ENCODE measurements around the gene DGCR8.
A peak's percentile ranks its signal among the peaks of the same experiment; 100 is the strongest.

Gene DGCR8

GRCh38 chr22:20101638-20102037, 21.6 kb downstream of the DGCR8 start:
- Mint-ChIP-seq H3K4me1 (peaks cover 52% of the 10 kb centered on the region), H3K27me3 (no peaks in the 10 kb centered on the region), H3K27ac (peak overlapping the region; percentile 95), H3K36me3 (ENCODE audit: low read depth) (peaks cover 56% of the 10 kb centered on the region), H3K9me3 (no peaks in the 10 kb centered on the region), H3K4me3 (no peak overlapping the region)
- DNase-seq (no peak), ATAC-seq (no peak)

- peak overlapping the region; percentile 95 for H3K27ac Mint-ChIP-seq
- peaks cover 49% of the 10 kb centered on the region for H3K4me1 Mint-ChIP-seq
- H3K36me3 Mint-ChIP-seq (ENCODE audit: low read depth): peaks cover 50% of the 10 kb centered on the region
- no peak for ATAC-seq
- H3K9me3 Mint-ChIP-seq: no peaks in the 10 kb centered on the region
- H3K27me3 Mint-ChIP-seq: no peaks in the 10 kb centered on the region
- peak overlapping the region; percentile 11 for H3K4me3 Mint-ChIP-seq
- DNase-seq: no peak
These were observed 22.3 kb downstream of the DGCR8 start for GRCh38 chr22:20102203-20102780.

DNA sequence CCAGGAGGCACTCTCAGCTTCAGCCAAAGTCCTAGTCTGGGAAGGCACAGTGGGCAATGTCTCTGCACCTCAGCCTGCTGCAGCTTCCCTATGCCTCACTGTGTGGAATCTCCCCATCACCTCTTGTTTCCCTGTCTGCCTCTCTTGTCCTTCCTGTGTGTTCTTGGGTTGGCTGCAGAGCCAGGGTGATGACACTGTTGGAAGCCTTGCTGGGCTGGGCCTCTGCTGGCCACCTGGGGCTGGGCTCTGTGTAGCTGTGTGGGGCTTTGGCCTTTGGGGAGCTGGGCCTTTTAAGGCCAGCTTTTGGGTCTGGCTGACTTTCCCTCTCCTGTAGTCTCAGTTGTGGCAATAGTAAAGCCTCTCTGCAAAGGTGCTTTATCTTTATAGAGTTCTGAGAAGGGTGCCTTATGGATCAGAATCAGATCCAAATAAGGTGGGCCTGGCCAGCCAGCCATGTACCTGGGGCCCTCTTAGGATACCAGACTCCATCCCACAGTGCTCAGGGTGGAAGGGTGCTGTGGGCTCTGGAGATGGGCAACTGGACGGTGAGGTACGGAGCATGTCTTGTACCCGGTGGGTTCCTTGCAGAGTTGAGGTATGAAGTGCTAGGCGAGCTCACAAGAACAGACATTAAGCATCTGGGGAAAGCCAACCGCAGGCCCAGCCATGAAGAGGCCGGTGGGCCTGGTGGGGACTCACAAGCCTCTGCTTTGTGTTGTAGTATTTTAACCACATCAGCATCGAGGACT, 25.6 kb downstream of the DGCR8 start:
- Mint-ChIP-seq H3K27ac (peak overlapping the region; percentile 31), H3K9me3 (no peaks in the 10 kb centered on the region), H3K4me3 (no peak overlapping the region), H3K36me3 (ENCODE audit: low read depth) (peaks cover 27% of the 10 kb centered on the region), H3K4me1 (peaks cover 24% of the 10 kb centered on the region), H3K27me3 (no peaks in the 10 kb centered on the region)
- DNase-seq: no peak
- ATAC-seq: no peak

DNA sequence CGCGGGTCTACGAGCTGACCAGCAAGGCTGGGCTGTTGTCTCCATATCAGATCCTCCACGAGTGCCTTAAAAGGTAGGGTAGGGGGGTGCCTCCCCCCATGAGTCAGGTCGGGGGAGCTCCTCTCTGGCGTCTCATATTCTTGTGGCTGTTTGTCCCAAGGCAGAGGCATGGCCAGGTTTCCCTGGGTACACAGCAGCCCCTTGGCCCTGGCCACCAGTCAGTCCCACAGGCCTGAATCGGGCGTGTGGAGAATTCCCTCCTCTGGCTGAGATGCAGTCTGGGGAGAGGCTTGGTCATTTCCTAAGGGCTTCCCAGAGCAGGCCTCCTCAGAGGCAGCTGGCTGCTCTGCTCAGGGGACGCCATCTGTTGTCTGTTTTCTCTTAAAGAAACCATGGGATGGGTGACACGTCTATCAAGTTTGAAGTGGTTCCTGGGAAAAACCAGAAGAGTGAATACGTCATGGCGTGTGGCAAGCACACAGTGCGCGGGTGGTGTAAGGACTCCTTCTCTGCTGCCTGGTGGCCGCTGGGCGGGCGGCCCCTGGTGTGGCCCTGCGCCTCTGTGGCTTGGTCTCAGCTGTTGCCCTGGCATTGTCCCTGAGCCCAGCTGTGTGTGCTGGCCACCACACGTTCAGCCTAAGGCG, 26.3 kb downstream of the DGCR8 start:
- no peaks in the 10 kb centered on the region for H3K27me3 Mint-ChIP-seq
- no peak for ATAC-seq
- DNase-seq: no peak
- no peaks in the 10 kb centered on the region for H3K9me3 Mint-ChIP-seq
- H3K4me3 Mint-ChIP-seq: no peak overlapping the region
- H3K4me1 Mint-ChIP-seq: peaks cover 24% of the 10 kb centered on the region
- H3K36me3 Mint-ChIP-seq (ENCODE audit: low read depth): peaks cover 26% of the 10 kb centered on the region
- no peak overlapping the region for H3K27ac Mint-ChIP-seq

DNA sequence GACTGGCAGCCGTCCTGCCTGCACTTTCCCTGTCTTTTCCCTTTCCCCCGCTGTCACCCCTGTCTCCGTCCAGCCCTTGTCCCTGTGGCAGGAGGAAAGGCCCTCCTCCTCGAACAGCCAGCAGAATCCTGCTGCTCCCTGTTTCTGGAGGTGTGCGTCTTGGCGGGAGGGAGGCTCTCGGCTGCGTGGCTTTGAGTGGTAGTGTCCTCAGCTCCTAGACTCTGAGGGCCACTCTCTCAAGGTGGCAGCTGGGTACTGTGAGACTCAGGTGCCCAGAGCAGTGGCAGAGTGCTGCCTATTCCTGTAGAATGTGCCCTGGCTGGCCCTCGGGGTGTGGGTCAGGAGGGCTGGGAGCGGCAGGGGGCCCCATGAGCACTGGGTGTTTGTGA, 26.8 kb downstream of the DGCR8 start:
- H3K27me3 Mint-ChIP-seq: no peaks in the 10 kb centered on the region
- DNase-seq: no peak
- no peak overlapping the region for H3K4me3 Mint-ChIP-seq
- H3K9me3 Mint-ChIP-seq: no peaks in the 10 kb centered on the region
- peaks cover 23% of the 10 kb centered on the region for H3K36me3 Mint-ChIP-seq (ENCODE audit: low read depth)
- H3K27ac Mint-ChIP-seq: no peak overlapping the region
- H3K4me1 Mint-ChIP-seq: peaks cover 23% of the 10 kb centered on the region
- ATAC-seq: no peak

- no peak overlapping the region for H3K4me3 Mint-ChIP-seq
These were observed 27.4 kb downstream of the DGCR8 start for GRCh38 chr22:20107471-20107901.

DNA sequence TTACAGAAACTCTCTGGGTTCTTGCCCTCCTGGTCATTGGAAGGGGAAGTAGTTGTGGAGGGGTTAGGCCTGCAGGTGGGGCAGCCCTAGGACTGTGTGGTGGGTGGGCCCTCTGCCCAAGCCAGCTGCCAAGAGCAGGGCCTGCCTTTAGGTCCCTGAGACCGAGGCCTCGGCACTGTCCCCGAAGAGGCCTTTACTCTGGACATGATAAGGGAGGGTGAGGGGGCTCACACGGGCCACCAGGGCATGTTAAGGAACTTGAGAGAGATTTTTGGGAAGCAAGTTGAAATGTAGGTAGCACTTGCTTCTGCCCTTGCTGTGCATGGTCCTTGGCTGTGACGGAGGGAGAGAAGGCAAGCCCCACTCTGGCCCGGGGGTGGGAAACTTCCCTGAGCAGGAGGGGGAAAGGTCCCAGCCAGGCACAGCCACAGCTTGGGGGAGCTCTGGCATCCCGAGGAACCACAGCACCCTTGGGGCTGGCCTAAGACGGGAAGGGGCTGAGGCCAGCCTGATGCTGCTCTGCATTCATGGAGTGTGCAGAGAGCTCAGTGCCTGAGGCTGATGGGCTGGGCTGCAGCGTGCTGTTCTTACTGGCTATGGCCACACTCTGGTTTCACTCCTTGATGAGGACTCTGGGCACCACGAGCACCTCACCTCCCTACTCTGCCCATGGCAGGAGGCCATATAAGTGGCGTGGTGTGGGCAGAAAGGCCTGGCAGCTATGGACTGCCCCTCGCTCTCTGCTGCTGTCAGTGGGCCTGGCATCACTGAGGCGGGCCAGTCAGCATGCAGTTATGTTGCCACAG, 28.1 kb downstream of the DGCR8 start:
- peaks cover 18% of the 10 kb centered on the region for H3K36me3 Mint-ChIP-seq (ENCODE audit: low read depth)
- no peak for DNase-seq
- H3K27ac Mint-ChIP-seq: no peak overlapping the region

More at GRCh38 chr22:20107471-20107901, 27.4 kb downstream of the DGCR8 start:
- no peak for ATAC-seq
- H3K4me1 Mint-ChIP-seq: peaks cover 23% of the 10 kb centered on the region
- H3K9me3 Mint-ChIP-seq: no peaks in the 10 kb centered on the region
- no peaks in the 10 kb centered on the region for H3K27me3 Mint-ChIP-seq
- no peak overlapping the region for H3K27ac Mint-ChIP-seq
- H3K36me3 Mint-ChIP-seq (ENCODE audit: low read depth): peaks cover 19% of the 10 kb centered on the region
- DNase-seq: no peak

GRCh38 chr22:20108757-20109230, 28.8 kb downstream of the DGCR8 start:
- H3K27ac Mint-ChIP-seq: no peak overlapping the region
- no peak overlapping the region for H3K4me3 Mint-ChIP-seq

More for the DNA sequence above, 28.1 kb downstream of the DGCR8 start:
- Mint-ChIP-seq H3K9me3 (no peaks in the 10 kb centered on the region), H3K4me1 (peaks cover 25% of the 10 kb centered on the region), H3K27me3 (no peaks in the 10 kb centered on the region), H3K4me3 (no peak overlapping the region)
- no peak for ATAC-seq

DNA sequence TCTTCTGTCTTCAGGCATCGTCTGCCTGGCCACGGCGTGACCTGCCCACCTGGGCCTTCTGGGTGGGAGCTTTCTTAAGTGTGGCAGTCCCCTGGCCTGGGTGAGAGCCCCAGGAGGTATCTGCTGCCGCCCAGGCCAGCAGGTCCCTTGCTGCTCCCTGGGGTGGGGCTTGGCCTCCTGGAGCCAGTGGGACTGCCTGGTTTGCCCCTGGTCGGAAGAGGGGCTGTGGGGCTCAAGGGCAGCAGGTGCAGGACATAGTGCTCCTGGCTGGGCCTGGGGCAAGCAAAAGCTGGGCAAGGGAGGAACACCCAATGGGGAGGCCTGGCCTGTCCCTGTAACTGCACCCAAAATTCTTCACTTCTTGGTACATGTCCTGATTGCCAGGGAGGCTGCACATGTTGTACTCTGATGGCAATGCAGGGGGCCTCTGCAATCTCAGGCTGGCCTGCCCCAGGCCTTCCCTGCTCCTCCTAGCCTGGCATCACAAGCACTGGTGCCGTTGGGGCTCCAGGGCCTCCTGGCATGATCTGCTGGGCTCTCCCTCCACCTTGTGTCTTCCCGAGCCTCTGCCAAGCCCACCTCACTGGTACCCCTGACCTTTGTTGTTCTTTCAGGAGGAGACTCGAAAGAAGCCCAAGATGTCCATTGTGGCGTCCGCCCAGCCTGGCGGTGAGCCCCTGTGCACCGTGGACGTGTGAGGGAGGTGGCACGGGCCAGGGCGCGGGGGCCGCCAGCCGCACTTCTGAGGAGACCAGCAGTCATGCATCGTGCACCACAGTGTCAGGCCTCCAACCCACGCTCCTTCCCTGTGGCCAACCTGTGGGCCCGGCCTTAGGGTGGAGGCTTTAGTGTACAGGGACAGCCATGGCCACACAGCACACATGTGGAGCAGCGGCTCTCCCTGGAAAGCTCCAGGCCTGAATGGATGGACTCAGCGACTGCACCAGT, 29.6 kb downstream of the DGCR8 start:
- no peak for ATAC-seq
- Mint-ChIP-seq H3K9me3 (no peaks in the 10 kb centered on the region), H3K4me1 (peaks cover 32% of the 10 kb centered on the region), H3K27me3 (no peaks in the 10 kb centered on the region), H3K27ac (peak overlapping the region; percentile 60), H3K4me3 (no peak overlapping the region), H3K36me3 (ENCODE audit: low read depth) (peaks cover 19% of the 10 kb centered on the region)
- no peak for DNase-seq

More at GRCh38 chr22:20108757-20109230, 28.8 kb downstream of the DGCR8 start:
- DNase-seq: no peak
- no peak for ATAC-seq
- Mint-ChIP-seq H3K27me3 (no peaks in the 10 kb centered on the region), H3K36me3 (ENCODE audit: low read depth) (peaks cover 15% of the 10 kb centered on the region), H3K4me1 (peaks cover 26% of the 10 kb centered on the region), H3K9me3 (no peaks in the 10 kb centered on the region)

GRCh38 chr22:20110359-20110985, 30.4 kb downstream of the DGCR8 start:
- peaks cover 39% of the 10 kb centered on the region for H3K4me1 Mint-ChIP-seq
- no peaks in the 10 kb centered on the region for H3K9me3 Mint-ChIP-seq
- H3K27me3 Mint-ChIP-seq: no peaks in the 10 kb centered on the region
- ATAC-seq: no peak
- DNase-seq: no peak
- no peak overlapping the region for H3K4me3 Mint-ChIP-seq
- H3K36me3 Mint-ChIP-seq (ENCODE audit: low read depth): peaks cover 21% of the 10 kb centered on the region
- peak overlapping the region; percentile 95 for H3K27ac Mint-ChIP-seq

DNA sequence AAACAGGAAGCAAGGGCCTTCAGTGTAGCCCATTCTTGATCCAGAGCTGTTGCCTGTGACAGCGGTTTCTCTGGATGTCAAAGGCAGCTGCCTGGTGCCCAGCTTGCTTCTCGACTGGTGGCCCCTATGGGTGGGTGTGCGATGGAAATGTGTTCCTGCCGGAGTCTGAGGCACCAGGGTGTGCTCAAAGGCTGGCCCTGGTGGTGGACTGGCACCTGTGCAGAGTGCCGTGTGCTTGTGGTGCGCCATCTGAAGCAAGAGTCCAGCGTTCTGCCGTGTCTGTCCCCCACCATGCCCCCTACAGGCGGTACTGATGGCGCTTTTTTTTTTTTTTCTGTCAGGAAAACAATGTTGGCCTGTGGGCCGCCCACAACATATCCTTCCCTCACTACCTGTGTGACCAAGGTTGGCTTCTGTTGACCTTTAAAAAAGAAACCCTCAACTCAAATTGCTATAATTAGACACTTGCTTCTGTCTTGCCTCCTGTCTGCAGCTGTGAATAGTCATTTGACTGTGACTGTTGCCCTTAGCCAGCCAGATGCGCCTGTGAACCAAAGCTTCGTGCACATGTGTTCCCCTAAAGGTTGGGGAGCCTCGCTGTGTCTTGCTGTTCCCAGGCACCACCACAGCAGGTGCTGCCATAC, 31.1 kb downstream of the DGCR8 start:
- Mint-ChIP-seq H3K4me1 (peaks cover 41% of the 10 kb centered on the region), H3K36me3 (ENCODE audit: low read depth) (peaks cover 23% of the 10 kb centered on the region), H3K27me3 (no peaks in the 10 kb centered on the region), H3K27ac (peak overlapping the region; percentile 95), H3K9me3 (no peaks in the 10 kb centered on the region), H3K4me3 (peak overlapping the region; percentile 14)
- ATAC-seq (peak; percentile 79), DNase-seq (peak; percentile 62)

- peak overlapping the region; percentile 95 for H3K27ac Mint-ChIP-seq
These were observed 31.9 kb downstream of the DGCR8 start for GRCh38 chr22:20111689-20112622.

More at GRCh38 chr22:20111689-20112622, 31.9 kb downstream of the DGCR8 start:
- Mint-ChIP-seq H3K4me3 (peak overlapping the region; percentile 32), H3K4me1 (peaks cover 42% of the 10 kb centered on the region), H3K9me3 (no peaks in the 10 kb centered on the region), H3K27me3 (no peaks in the 10 kb centered on the region), H3K36me3 (ENCODE audit: low read depth) (peaks cover 26% of the 10 kb centered on the region)
- ATAC-seq (peak; percentile 37), DNase-seq (no peak)

Measured in activated naive CD8-positive, alpha-beta T cell treated with anti-CD3 and anti-CD28 coated beads, Interleukin-2, amount 50 U/mL, for 24 hours (primary cell).